Fibroblast of pulmonary artery (primary cell): ENCODE results near the gene PAX5.

Experiments used
- DNase-seq: peaks from one replicate; pipeline ENCODE4 v3.0.0-alpha.2; 2010; ENCODE audit warnings: low read depth
- H3K4me3 ChIP-seq: replicated peaks from 2 replicates; pipeline ENCODE4 v1.5.1; 2011; ENCODE audit warnings: low read depth, mild to moderate bottlenecking, control low read depth, low read length, moderate library complexity
- TF ChIP-seq, protein P1 (sequence below): IDR thresholded peaks from 2 replicates; pipeline ENCODE4 v1.5.1; 2011; ENCODE audit warnings: mild to moderate bottlenecking, control low read depth, low read length, inconsistent platforms; ENCODE audit errors: missing control alignments

The PAX5 gene

DNA sequence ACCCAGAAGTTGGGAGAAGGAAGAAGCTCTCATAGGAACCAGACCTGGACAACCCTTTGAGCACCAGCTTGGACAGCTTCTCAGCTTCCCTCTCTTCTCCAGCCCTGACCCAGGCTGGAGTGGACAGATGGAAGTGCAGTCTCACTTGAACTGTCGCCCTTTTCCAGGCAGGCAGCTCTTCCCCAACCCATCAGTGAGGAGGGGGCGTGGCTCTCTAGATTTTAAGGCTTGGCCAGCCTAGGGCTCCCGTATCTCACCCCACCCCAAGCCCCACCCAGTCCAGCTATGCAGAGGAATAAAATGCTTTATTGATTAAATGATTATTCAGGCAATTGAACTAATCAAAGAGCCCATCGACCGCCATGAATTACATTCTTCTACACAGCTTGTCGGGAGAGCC is 2.2 kb downstream of the PAX5 start:
- no peak overlapping the region for H3K4me3 ChIP-seq
- TF ChIP-seq, protein P1, sequence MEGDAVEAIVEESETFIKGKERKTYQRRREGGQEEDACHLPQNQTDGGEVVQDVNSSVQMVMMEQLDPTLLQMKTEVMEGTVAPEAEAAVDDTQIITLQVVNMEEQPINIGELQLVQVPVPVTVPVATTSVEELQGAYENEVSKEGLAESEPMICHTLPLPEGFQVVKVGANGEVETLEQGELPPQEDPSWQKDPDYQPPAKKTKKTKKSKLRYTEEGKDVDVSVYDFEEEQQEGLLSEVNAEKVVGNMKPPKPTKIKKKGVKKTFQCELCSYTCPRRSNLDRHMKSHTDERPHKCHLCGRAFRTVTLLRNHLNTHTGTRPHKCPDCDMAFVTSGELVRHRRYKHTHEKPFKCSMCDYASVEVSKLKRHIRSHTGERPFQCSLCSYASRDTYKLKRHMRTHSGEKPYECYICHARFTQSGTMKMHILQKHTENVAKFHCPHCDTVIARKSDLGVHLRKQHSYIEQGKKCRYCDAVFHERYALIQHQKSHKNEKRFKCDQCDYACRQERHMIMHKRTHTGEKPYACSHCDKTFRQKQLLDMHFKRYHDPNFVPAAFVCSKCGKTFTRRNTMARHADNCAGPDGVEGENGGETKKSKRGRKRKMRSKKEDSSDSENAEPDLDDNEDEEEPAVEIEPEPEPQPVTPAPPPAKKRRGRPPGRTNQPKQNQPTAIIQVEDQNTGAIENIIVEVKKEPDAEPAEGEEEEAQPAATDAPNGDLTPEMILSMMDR = no peak
- DNase-seq = no peak

DNA sequence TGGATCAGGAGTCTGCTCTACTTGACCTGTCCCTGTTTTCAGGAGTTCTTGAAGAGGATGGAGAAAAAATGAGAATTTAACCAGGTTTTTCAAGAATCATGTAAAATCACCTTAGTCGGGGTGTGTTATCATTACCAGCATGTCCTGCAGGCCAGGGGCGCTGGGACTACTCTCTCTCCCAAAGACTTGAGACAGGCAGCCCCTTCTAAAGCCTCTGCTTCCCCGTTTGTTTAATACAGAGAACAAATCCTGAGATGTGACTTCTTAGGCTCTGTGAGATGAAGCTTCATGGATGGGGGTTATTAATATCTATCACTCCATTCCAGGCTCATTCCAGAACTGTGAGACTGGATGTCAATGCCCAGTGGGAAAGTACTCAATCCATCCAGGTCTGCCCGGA is 3.0 kb downstream of the PAX5 start:
- no peak overlapping the region for H3K4me3 ChIP-seq
- TF ChIP-seq, protein P1 = no peak
- DNase-seq = no peak

DNA sequence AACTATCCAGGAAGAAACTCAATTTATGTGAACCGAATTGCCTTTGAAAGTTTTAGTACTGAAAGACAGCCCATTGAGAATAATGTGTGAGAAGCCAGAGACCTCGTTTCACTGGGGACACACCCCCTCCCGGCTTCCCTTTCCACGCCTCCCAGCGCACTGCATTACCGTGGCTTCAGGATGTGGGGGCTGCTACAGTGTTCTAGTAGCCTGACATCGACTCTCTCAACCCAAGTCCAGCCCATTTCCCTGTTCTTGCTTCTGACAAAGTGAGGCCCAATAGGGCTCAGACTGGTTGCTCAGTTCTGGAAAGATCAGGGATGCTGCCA is 3.5 kb downstream of the PAX5 start:
- TF ChIP-seq, protein P1 = no peak
- no peak for DNase-seq
- no peak overlapping the region for H3K4me3 ChIP-seq

DNA sequence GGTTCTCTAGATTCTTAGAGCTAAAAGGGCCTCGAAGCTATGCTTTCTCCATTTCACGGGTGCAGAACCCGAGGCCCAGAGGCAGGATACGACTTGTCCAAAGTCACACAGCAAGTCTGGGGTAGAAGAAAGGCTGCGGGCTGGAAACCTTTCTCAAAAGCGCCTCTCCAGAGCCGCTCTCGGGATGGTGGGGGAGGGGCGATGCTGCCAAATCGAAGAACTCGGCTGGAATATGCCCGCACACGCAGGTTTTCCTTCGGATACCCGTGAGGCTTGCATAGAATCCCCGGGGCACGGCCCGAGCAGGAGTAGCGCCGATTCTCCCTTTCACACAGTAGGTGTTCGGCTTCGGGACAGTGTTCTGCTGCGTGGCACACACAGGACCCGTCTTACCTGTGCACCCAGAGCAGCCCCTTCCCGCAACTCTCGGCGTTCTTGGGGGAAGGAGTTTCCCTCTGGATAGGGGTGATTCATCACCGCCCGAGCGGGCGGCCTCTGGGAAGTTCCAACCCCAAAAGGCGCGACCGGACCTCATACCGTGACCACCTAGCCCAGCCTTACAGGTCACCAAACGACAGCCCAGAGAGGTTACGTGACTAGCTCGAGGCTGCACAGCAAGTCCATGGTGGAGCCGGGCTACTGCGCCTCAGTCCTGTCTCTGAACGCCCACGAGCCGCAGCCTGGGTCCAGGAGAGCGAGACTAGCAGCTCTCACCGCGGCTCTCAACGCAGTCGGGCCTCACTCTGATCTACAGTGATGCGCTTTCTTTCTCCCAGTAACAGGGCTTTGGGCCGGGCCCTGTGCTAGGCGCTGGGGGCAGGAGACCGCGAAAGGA is 4.1 kb downstream of the PAX5 start:
- DNase-seq = no peak
- TF ChIP-seq, protein P1 = no peak
- H3K4me3 ChIP-seq = no peak overlapping the region

DNA sequence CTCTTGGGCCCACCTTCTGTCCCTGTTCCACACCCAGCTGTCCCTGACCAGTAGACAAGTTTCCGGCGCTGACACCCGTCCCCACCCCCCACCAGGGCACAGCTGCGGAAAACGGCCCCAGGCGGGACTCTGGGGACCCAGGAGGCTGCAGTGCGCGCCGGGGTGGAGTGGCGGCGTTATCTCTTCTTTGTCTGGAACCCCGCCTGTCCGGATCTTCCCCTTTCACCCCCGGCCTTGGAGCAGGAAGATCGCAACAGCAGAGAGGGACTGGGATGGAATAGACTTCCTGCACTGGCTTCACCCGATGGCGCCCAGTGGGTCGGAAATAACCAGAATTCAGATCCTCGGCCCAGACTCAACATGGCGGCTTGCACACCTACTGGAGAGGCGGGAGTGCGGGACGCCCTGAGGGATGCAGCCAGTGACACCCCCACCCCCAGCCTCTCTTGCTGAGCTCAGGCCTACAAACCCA is 4.7 kb downstream of the PAX5 start:
- no peak for DNase-seq
- H3K4me3 ChIP-seq = no peak overlapping the region
- TF ChIP-seq, protein P1 = no peak

DNA sequence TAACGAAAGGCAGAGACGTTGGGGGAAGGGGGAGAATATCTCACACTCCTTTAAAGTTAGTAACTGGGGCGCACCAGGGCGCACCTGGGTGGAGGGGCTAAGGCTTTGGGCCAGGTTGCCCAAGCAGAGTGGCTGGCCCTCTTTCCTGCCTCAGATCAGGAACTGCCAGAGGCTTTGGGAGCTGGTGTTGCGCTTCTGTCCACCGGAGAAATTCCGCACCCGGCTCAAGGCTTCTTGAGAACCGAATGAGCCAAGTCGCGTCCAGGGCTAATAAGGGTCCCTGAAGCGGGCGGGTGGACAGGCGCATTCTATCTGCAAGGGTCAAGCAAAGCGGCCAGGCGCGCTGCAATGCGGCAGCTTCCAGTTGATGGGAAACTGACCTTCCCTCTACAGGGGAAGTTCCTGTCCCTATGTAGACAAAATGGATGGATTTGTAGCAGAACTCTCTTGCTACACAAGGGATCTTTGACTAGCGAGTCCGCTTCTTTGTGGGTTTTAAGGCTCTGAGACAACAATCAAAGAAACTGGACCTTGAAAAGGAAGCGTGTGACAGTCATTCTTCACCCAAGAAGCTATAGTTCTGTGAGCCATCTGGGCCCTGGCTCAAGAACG is 5.5 kb downstream of the PAX5 start:
- no peak overlapping the region for H3K4me3 ChIP-seq
- DNase-seq = no peak
- TF ChIP-seq, protein P1 = no peak
